Mammary epithelial cell (primary cell): ENCODE measurements around the gene GLB1L2.

Experiments
- EZH2 ChIP-seq: IDR thresholded peaks from 2 replicates; pipeline ENCODE4 v1.6.1; 2012; ENCODE audit warnings: low read length, inconsistent platforms, borderline replicate concordance
- TF ChIP-seq, protein P1 (sequence below), 2 donors: IDR thresholded peaks in 1 of 2; conservative IDR thresholded peaks in 1 of 2; 2 replicates each; pipeline ENCODE4 v1.5.1; 2011 to 2012; ENCODE audit warnings: inconsistent platforms in 2 of 2, low read length in 2 of 2, mild to moderate bottlenecking in 2 of 2, control low read depth in 1 of 2, low read depth in 1 of 2; ENCODE audit not compliant: insufficient read depth in 1 of 2; ENCODE audit errors: extremely low read depth in 1 of 2

GRCh38 chr11:134386945-134387344 is 55.2 kb downstream of the GLB1L2 start:
- TF ChIP-seq, protein P1, sequence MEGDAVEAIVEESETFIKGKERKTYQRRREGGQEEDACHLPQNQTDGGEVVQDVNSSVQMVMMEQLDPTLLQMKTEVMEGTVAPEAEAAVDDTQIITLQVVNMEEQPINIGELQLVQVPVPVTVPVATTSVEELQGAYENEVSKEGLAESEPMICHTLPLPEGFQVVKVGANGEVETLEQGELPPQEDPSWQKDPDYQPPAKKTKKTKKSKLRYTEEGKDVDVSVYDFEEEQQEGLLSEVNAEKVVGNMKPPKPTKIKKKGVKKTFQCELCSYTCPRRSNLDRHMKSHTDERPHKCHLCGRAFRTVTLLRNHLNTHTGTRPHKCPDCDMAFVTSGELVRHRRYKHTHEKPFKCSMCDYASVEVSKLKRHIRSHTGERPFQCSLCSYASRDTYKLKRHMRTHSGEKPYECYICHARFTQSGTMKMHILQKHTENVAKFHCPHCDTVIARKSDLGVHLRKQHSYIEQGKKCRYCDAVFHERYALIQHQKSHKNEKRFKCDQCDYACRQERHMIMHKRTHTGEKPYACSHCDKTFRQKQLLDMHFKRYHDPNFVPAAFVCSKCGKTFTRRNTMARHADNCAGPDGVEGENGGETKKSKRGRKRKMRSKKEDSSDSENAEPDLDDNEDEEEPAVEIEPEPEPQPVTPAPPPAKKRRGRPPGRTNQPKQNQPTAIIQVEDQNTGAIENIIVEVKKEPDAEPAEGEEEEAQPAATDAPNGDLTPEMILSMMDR (conservative IDR thresholded peaks at IDR 0.05 in 1 of 2, IDR thresholded peaks at IDR 0.05 in 1 of 2; ENCODE audit: extremely low read depth in 1 of 2, insufficient read depth in 1 of 2, low read depth in 1 of 2, low read length in 2 of 2): no peak
- no peak for TF ChIP-seq EZH2
